ENCODE results near the gene MRPL54.

Gene MRPL54

GRCh38 chr19:3783660-3784584 is 21.4 kb downstream of the MRPL54 start:
- H3K36me3 ChIP-seq (ENCODE audit: control insufficient read depth, insufficient read depth, low read length) = peaks cover 9% of the 10 kb centered on the region
- H3K4me1 ChIP-seq (ENCODE audit: control insufficient read depth, insufficient read depth, low read length) = no peaks in the 10 kb centered on the region
- peak overlapping the region; percentile 2 for H3K4me3 ChIP-seq (ENCODE audit: low read depth, low read length)
- H3K9me3 ChIP-seq (ENCODE audit: control insufficient read depth, insufficient read depth, low read length) = peaks cover 12% of the 10 kb centered on the region
- H3K9ac ChIP-seq (ENCODE audit: low read depth, low read length) = no peak overlapping the region
- peaks cover 6% of the 10 kb centered on the region for H3K27me3 ChIP-seq (ENCODE audit: control insufficient read depth, insufficient read depth, low read length)

GRCh38 chr19:3784607-3785450 is 22.3 kb downstream of the MRPL54 start:
- Histone ChIP-seq H3K36me3 (ENCODE audit: control insufficient read depth, insufficient read depth, low read length) (peaks cover 9% of the 10 kb centered on the region), H3K9ac (ENCODE audit: low read depth, low read length) (no peak overlapping the region), H3K27me3 (ENCODE audit: control insufficient read depth, insufficient read depth, low read length) (peaks cover 6% of the 10 kb centered on the region), H3K9me3 (ENCODE audit: control insufficient read depth, insufficient read depth, low read length) (peaks cover 12% of the 10 kb centered on the region), H3K4me1 (ENCODE audit: control insufficient read depth, insufficient read depth, low read length) (no peaks in the 10 kb centered on the region), H3K4me3 (ENCODE audit: low read depth, low read length) (peak overlapping the region; percentile 81)

GRCh38 chr19:3785451-3785937 is 23.0 kb downstream of the MRPL54 start:
- Histone ChIP-seq H3K36me3 (ENCODE audit: control insufficient read depth, insufficient read depth, low read length) (peaks cover 9% of the 10 kb centered on the region), H3K4me1 (ENCODE audit: control insufficient read depth, insufficient read depth, low read length) (no peaks in the 10 kb centered on the region), H3K27me3 (ENCODE audit: control insufficient read depth, insufficient read depth, low read length) (peaks cover 6% of the 10 kb centered on the region), H3K4me3 (ENCODE audit: low read depth, low read length) (peak overlapping the region; percentile 81), H3K9ac (ENCODE audit: low read depth, low read length) (peak overlapping the region; percentile 54), H3K9me3 (ENCODE audit: control insufficient read depth, insufficient read depth, low read length) (peaks cover 12% of the 10 kb centered on the region)

DNA sequence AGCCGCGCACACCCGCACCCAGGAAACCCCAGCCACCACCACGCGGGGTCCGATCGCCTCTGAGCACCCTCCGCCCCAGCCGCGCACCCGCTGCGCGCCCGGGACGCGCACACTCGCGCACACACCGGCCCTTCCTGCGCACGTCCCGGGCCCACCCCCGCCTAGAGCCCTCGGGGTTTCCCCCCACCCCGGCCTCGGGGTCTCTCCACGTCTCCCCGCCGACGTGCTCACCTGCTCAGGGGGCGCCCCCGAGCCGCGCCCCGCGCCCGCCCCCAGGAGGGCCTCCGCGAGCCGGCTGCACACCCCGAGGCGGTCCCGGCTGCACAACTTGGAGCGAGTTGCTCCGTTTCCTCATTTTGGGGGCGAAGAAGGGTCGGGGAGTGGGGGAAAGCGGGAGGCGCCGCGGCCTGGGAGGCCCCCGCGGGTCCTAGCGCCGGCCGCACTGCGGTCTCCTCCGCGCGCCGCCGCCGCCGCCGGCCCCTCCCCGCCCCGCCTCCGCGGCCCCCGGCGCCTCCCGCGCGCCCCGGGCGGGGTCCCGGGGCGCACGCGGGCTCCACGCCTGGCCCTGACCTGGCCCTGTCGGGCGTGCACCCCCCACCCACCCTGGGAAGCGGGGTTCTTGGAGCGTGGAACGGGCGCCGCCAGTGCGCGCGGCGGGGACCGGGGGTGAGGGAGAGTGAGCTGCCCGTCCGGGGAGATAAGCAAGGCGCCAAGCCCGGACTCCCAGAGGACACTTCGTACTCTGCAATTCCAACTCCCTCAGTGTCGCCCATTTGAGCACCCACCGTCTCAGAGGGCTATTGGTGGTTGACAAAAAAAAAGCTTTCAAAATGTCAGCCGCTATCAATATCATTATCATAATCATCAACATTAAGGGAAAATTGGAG is 23.7 kb downstream of the MRPL54 start, which contains the start of gene MATK:
Gene MATK, minus strand, starts transcription at position 444 of the 887 bp plus-strand sequence. CDS start 1,246 bp downstream, outside the sequence.
- Histone ChIP-seq H3K27me3 (ENCODE audit: control insufficient read depth, insufficient read depth, low read length) (peaks cover 6% of the 10 kb centered on the region), H3K9me3 (ENCODE audit: control insufficient read depth, insufficient read depth, low read length) (peaks cover 12% of the 10 kb centered on the region), H3K4me3 (ENCODE audit: low read depth, low read length) (peak within 1 kb of the TSS; percentile 81), H3K9ac (ENCODE audit: low read depth, low read length) (peak within 1 kb of the TSS; percentile 54), H3K4me1 (ENCODE audit: control insufficient read depth, insufficient read depth, low read length) (no peaks in the 10 kb centered on the region), H3K36me3 (ENCODE audit: control insufficient read depth, insufficient read depth, low read length) (peaks cover 5% of the 10 kb centered on the region)

GRCh38 chr19:3788996-3789778 is 26.7 kb downstream of the MRPL54 start:
- no peaks in the 10 kb centered on the region for H3K9me3 ChIP-seq (ENCODE audit: control insufficient read depth, insufficient read depth, low read length)
- H3K4me1 ChIP-seq (ENCODE audit: control insufficient read depth, insufficient read depth, low read length) = no peaks in the 10 kb centered on the region
- no peak overlapping the region for H3K9ac ChIP-seq (ENCODE audit: low read depth, low read length)
- no peaks in the 10 kb centered on the region for H3K36me3 ChIP-seq (ENCODE audit: control insufficient read depth, insufficient read depth, low read length)
- peaks cover 6% of the 10 kb centered on the region for H3K27me3 ChIP-seq (ENCODE audit: control insufficient read depth, insufficient read depth, low read length)
- no peak overlapping the region for H3K4me3 ChIP-seq (ENCODE audit: low read depth, low read length)

GRCh38 chr19:3790209-3790734 is 27.8 kb downstream of the MRPL54 start:
- Histone ChIP-seq H3K9ac (ENCODE audit: low read depth, low read length) (no peak overlapping the region), H3K27me3 (ENCODE audit: control insufficient read depth, insufficient read depth, low read length) (peaks cover 6% of the 10 kb centered on the region), H3K4me3 (ENCODE audit: low read depth, low read length) (no peak overlapping the region), H3K4me1 (ENCODE audit: control insufficient read depth, insufficient read depth, low read length) (no peaks in the 10 kb centered on the region), H3K36me3 (ENCODE audit: control insufficient read depth, insufficient read depth, low read length) (no peaks in the 10 kb centered on the region), H3K9me3 (ENCODE audit: control insufficient read depth, insufficient read depth, low read length) (no peaks in the 10 kb centered on the region)

DNA sequence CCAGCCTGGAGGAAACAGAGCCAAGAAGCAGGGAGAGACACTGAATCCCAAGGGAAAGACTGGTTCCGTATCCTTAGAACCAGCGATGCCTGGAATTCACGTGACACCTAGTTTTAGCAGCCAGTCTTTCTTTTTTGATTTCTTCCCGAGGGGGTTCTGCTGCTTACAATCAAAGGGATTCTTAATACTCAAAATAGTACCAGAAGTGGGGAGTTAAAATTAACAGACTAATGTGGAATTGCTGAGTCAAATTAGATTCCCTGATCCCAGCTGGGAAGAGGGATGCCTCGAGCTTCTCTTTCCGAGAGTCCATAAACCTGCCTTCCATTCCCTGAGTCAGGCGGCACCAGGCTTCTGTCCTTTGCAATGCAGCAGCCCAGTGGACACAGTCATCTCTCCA is 28.5 kb downstream of the MRPL54 start:
- Histone ChIP-seq H3K36me3 (ENCODE audit: control insufficient read depth, insufficient read depth, low read length) (no peaks in the 10 kb centered on the region), H3K27me3 (ENCODE audit: control insufficient read depth, insufficient read depth, low read length) (peaks cover 3% of the 10 kb centered on the region)

DNA sequence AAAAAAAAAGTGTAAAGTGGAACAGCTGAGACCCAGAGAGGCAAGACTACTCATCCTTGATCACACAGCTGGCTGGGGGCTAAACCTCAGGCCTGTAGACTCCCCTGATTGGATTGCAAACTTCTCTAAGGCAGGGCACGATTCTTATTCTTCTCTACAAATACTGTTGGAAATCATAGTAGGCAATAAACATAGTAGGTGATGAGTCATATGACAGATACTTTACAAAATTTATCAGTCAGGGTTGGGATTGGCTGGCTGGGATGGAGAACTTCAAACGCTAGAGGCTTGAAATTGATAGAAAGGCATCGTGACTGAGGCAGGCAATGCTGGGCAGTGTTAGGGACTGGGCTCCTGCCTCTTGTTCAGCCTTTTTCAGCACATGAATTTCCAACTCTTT is 29.6 kb downstream of the MRPL54 start:
- H3K9ac ChIP-seq (ENCODE audit: low read depth, low read length) = no peak overlapping the region
- no peaks in the 10 kb centered on the region for H3K9me3 ChIP-seq (ENCODE audit: control insufficient read depth, insufficient read depth, low read length)
- no peak overlapping the region for H3K4me3 ChIP-seq (ENCODE audit: low read depth, low read length)
- no peaks in the 10 kb centered on the region for H3K4me1 ChIP-seq (ENCODE audit: control insufficient read depth, insufficient read depth, low read length)
- no peaks in the 10 kb centered on the region for H3K36me3 ChIP-seq (ENCODE audit: control insufficient read depth, insufficient read depth, low read length)
- H3K27me3 ChIP-seq (ENCODE audit: control insufficient read depth, insufficient read depth, low read length) = no peaks in the 10 kb centered on the region

More for the DNA sequence above, 28.5 kb downstream of the MRPL54 start:
- Histone ChIP-seq H3K4me1 (ENCODE audit: control insufficient read depth, insufficient read depth, low read length) (no peaks in the 10 kb centered on the region), H3K9ac (ENCODE audit: low read depth, low read length) (no peak overlapping the region), H3K4me3 (ENCODE audit: low read depth, low read length) (no peak overlapping the region), H3K9me3 (ENCODE audit: control insufficient read depth, insufficient read depth, low read length) (no peaks in the 10 kb centered on the region)

GRCh38 chr19:3793799-3794198 is 31.3 kb downstream of the MRPL54 start:
- Histone ChIP-seq H3K4me3 (ENCODE audit: low read depth, low read length) (no peak overlapping the region), H3K9ac (ENCODE audit: low read depth, low read length) (no peak overlapping the region), H3K9me3 (ENCODE audit: control insufficient read depth, insufficient read depth, low read length) (no peaks in the 10 kb centered on the region), H3K4me1 (ENCODE audit: control insufficient read depth, insufficient read depth, low read length) (no peaks in the 10 kb centered on the region), H3K27me3 (ENCODE audit: control insufficient read depth, insufficient read depth, low read length) (no peaks in the 10 kb centered on the region), H3K36me3 (ENCODE audit: control insufficient read depth, insufficient read depth, low read length) (no peaks in the 10 kb centered on the region)

DNA sequence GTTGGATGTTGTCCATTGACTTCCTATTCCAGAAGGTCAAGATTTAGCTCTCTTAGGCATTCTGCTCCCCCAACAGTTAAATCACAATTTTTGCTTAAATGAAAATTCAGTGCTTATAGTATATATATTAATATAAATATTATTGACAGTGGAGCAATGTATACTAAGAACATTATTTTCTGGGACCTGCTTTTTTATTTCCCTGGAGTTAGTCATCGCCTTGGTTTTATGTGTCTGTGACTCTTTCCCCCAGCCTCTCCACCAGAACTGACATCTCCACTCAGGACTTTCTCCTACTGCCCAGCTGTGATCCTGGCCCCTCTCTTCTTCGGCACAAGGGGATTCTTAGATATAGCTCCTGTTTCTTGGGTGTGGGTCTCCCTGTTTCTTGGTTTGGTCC is 33.9 kb downstream of the MRPL54 start:
- no peaks in the 10 kb centered on the region for H3K4me1 ChIP-seq (ENCODE audit: control insufficient read depth, insufficient read depth, low read length)
- no peaks in the 10 kb centered on the region for H3K9me3 ChIP-seq (ENCODE audit: control insufficient read depth, insufficient read depth, low read length)
- H3K9ac ChIP-seq (ENCODE audit: low read depth, low read length) = no peak overlapping the region
- H3K36me3 ChIP-seq (ENCODE audit: control insufficient read depth, insufficient read depth, low read length) = no peaks in the 10 kb centered on the region
- H3K27me3 ChIP-seq (ENCODE audit: control insufficient read depth, insufficient read depth, low read length) = no peaks in the 10 kb centered on the region
- no peak overlapping the region for H3K4me3 ChIP-seq (ENCODE audit: low read depth, low read length)

Measured in iPS-15b (cell line).